HG02970 (cell line): ENCODE data around the gene CACFD1.

Experiments
- ATAC-seq: cut with Tn5 transposase; IDR thresholded peaks from one replicate; pipeline ENCODE4 v1.9.1; 2021; ENCODE audit warnings: mild to moderate bottlenecking, moderate library complexity, moderate number of reproducible peaks; ENCODE audit not compliant: unreplicated experiment, low FRiP score

CACFD1 gene

GRCh38 chr9:133477461-133477860 is 17.7 kb downstream of the CACFD1 start:
- ATAC-seq, result no peak

GRCh38 chr9:133477992-133478850 is 18.4 kb downstream of the CACFD1 start:
- ATAC-seq, result peak; percentile 21

GRCh38 chr9:133478851-133479711 is 19.3 kb downstream of the CACFD1 start, which contains the start of gene SLC2A6:
Gene SLC2A6 (minus strand): TSS chr9:133479099. CDS start chr9:133479059, 40 bp downstream.
- peak; percentile 91 for ATAC-seq

- no peak for ATAC-seq
These were observed 23.8 kb downstream of the CACFD1 start for GRCh38 chr9:133483611-133484010.

- no peak for ATAC-seq
These were observed 25.1 kb downstream of the CACFD1 start for GRCh38 chr9:133484671-133485437.

- no peak for ATAC-seq
These were observed 25.9 kb downstream of the CACFD1 start for GRCh38 chr9:133485531-133486260.

- ATAC-seq, result no peak
These were observed 27.6 kb downstream of the CACFD1 start for GRCh38 chr9:133487331-133487725.

- no peak for ATAC-seq
These were observed 29.0 kb downstream of the CACFD1 start for GRCh38 chr9:133488686-133489252.

GRCh38 chr9:133489253-133490190 is 29.7 kb downstream of the CACFD1 start:
- no peak for ATAC-seq

- no peak for ATAC-seq
These were observed 30.5 kb downstream of the CACFD1 start for GRCh38 chr9:133490201-133490681.

- ATAC-seq, result no peak
These were observed 31.3 kb downstream of the CACFD1 start for GRCh38 chr9:133490865-133491655.

GRCh38 chr9:133491656-133491925 is 31.8 kb downstream of the CACFD1 start:
- ATAC-seq, result no peak

- no peak for ATAC-seq
These were observed 32.6 kb downstream of the CACFD1 start for GRCh38 chr9:133492061-133493021.

- no peak for ATAC-seq
These were observed 33.6 kb downstream of the CACFD1 start for GRCh38 chr9:133493428-133493827.

GRCh38 chr9:133493845-133494540 is 34.2 kb downstream of the CACFD1 start:
- ATAC-seq, result no peak
